GM12875 (cell line): ENCODE measurements around the gene MRPL2.

Experiments used
- H3K4me3 ChIP-seq: one replicate; pipeline ENCODE4 v1.5.1; 2011; ENCODE audit warnings: low read depth, low read length, control low read depth
- CTCF ChIP-seq: IDR thresholded peaks from 2 replicates; pipeline ENCODE4 v1.5.1; 2011; ENCODE audit warnings: low read depth, mild to moderate bottlenecking, control low read depth, inconsistent platforms, low read length, moderate library complexity, borderline replicate concordance; ENCODE audit not compliant: insufficient read depth

The MRPL2 gene

GRCh38 chr6:43033496-43034189 lies 25.6 kb downstream of the MRPL2 start:
- H3K4me3 ChIP-seq: no peak overlapping the region
- no peak for TF ChIP-seq CTCF

- no peak overlapping the region for H3K4me3 ChIP-seq
- no peak for TF ChIP-seq CTCF
Observed at GRCh38 chr6:43032326-43032725, 26.9 kb downstream of the MRPL2 start.

DNA sequence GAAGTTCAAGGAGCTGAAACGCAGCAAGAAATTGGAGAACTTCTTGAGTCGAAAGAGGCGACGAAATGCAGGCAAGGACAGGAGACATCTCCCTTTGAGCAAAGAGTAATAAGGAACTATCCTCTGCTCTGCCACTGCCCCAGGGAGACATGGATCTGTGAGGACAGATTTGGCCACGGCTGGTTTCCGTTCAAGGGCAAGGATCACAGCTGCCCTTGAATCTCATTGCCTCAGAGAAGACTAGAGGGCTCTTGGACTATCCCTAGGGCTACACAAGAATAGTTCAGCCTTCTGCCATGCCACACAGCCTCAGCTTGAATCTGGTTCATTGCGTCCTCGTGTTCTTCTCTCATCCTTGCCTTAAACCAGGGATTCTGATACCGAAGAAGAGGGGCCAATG lies 30.1 kb downstream of the MRPL2 start:
- TF ChIP-seq CTCF: no peak
- H3K4me3 ChIP-seq: no peak overlapping the region

DNA sequence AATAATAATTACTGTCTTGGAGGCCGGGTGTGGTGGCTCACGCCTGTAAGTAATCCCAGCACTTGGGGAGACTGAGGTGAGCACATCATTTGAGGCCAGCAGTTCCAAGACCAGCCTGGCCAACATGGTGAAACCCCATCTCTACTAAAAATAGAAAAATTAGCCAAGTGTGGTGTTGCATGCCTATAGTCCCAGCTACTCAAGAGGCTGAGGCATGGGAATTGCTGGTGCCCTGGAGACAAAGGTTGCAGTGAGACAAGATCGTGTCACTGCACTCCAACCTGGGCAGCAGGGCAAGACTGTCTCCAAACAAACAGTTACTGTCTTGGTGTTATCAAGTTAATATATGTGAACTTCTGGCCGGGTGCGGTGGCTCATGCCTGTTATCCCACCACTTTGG lies 32.9 kb downstream of the MRPL2 start:
- no peak for TF ChIP-seq CTCF
- H3K4me3 ChIP-seq: no peak overlapping the region

GRCh38 chr6:43024436-43024835 lies 34.8 kb downstream of the MRPL2 start:
- TF ChIP-seq CTCF: no peak

GRCh38 chr6:43021270-43022047 lies 37.8 kb downstream of the MRPL2 start, which contains the start of gene RRP36:
Gene RRP36, plus strand, starts transcription at chr6:43021623. Its CDS starts 32 bp downstream, at chr6:43021655.
- TF ChIP-seq CTCF: no peak
- H3K4me3 ChIP-seq: peak within 1 kb of the TSS; percentile 59

More at GRCh38 chr6:43024436-43024835, 34.8 kb downstream of the MRPL2 start:
- H3K4me3 ChIP-seq: no peak overlapping the region

GRCh38 chr6:43020847-43021246 lies 38.4 kb downstream of the MRPL2 start:
- H3K4me3 ChIP-seq: no peak overlapping the region
- TF ChIP-seq CTCF: no peak
